Measurements from ENCODE around the gene IL18.

Gene IL18

DNA sequence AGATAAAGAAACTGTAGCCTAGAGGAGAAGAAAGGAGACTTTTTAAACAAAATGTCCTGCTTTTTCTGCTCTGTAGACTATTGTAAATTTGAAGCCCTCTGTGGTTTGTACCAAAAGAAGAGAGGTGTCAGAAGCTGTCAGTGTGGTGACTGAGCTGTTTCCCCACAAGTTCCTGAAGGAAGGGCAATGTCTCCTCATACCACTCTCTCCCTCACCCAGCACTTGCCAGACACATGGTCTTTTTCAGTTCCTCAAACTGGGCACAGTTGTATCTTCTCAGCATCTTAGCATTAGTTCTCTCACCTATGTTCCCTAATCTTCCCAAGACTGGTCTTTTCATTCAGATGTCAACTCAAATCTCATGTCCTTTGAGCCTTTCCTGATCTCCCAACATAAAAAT lies 15.7 kb upstream of the IL18 start:
- TF ChIP-seq, protein P1, sequence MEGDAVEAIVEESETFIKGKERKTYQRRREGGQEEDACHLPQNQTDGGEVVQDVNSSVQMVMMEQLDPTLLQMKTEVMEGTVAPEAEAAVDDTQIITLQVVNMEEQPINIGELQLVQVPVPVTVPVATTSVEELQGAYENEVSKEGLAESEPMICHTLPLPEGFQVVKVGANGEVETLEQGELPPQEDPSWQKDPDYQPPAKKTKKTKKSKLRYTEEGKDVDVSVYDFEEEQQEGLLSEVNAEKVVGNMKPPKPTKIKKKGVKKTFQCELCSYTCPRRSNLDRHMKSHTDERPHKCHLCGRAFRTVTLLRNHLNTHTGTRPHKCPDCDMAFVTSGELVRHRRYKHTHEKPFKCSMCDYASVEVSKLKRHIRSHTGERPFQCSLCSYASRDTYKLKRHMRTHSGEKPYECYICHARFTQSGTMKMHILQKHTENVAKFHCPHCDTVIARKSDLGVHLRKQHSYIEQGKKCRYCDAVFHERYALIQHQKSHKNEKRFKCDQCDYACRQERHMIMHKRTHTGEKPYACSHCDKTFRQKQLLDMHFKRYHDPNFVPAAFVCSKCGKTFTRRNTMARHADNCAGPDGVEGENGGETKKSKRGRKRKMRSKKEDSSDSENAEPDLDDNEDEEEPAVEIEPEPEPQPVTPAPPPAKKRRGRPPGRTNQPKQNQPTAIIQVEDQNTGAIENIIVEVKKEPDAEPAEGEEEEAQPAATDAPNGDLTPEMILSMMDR (IDR thresholded peaks at IDR 0.05; ENCODE audit: extremely low read depth, insufficient read depth, missing control alignments) = no peak
- in situ Hi-C loops (cut with MboI; ENCODE audit: low pct_unique_long_range_greater_than_20kb, low sequenced_read_pairs, unreplicated experiment) = no loop called here
- no peak for DNase-seq (ENCODE audit: low spot score)

DNA sequence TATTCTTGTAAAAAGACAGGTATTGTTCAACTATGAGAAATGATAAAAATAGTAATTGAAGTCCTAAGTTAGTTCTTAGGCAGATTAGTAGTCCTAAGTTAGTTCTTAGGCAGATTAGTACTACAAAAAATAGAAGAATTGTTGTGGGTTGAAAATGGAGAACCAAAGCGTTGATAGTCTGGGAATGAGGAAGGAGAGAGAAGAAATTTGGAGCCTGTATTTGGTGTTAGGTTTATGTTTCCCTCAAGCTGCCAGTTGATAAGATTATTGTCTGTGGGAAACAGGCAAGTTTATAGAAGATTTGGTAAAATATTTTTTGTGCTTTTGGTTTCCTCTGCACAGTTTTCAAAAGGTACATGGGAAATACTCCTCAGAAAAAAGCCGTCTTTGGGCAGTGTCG lies 15.0 kb upstream of the IL18 start:
- TF ChIP-seq, protein P1 (IDR thresholded peaks at IDR 0.05; ENCODE audit: extremely low read depth, insufficient read depth, missing control alignments) = no peak
- in situ Hi-C loops (cut with MboI; ENCODE audit: low pct_unique_long_range_greater_than_20kb, low sequenced_read_pairs, unreplicated experiment) = no loop called here
- DNase-seq (ENCODE audit: low spot score) = no peak

DNA sequence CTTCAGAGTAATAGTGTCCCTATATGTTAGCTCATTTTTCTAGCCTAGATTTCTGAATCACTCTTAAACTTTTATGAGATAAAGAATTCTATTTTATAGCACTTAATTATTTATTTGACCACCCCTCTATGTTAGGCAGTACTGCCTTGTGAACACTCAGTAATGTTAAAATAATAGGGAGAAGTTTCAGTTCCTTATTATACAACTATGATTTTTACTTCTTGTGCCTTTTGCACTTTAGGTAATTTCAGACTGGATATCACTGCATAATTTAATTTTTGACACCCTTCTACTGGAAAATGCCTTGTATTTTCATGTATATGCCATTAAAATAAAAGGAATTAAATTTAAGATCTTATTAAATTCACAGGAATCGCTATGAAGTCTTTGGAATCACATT lies 14.5 kb upstream of the IL18 start:
- DNase-seq (ENCODE audit: low spot score) = no peak
- in situ Hi-C loops (cut with MboI; ENCODE audit: low pct_unique_long_range_greater_than_20kb, low sequenced_read_pairs, unreplicated experiment) = no loop called here

DNA sequence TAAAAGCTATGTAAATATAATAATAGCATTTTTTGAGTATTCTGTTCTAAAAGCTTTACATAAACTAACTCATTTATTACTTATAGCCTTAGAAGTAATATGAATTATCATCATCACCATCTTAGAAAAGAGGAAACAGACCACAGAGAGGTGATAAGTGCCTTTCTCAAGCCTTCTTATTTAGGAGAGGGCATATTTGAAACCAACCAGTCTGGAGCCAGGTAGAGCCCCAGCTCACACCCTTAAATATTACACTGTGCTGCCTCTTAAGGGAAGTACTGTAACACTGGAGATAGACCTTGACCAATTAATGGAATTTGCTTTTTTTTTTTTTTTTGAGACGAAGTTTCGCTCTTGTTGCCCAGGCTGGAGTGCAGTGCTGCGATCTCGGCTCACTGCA lies 13.7 kb upstream of the IL18 start:
- DNase-seq (ENCODE audit: low spot score) = no peak
- TF ChIP-seq, protein P1 (IDR thresholded peaks at IDR 0.05; ENCODE audit: extremely low read depth, insufficient read depth, missing control alignments) = no peak
- in situ Hi-C loops (cut with MboI; ENCODE audit: low pct_unique_long_range_greater_than_20kb, low sequenced_read_pairs, unreplicated experiment) = no loop called here

More for the DNA sequence above, 14.5 kb upstream of the IL18 start:
- TF ChIP-seq, protein P1 (IDR thresholded peaks at IDR 0.05; ENCODE audit: extremely low read depth, insufficient read depth, missing control alignments) = no peak

DNA sequence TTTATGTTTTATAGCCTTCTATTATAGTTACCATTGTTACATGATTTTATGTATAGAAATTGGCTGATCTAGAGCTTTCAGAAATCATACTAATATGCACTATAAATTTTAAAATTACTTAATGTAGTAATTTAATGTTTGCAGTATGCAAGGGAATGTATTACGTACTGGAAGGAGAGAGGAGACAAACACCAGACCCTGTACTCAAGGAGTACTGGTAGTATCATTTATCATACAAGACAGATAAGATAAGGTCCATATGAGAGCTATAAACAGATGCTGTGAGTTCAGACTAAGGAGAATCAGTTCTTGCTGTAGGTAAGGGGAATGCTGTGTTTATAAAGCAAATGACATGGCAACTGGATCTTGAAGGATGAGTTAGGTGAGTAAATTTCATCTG lies 12.2 kb upstream of the IL18 start:
- in situ Hi-C loops (cut with MboI; ENCODE audit: low pct_unique_long_range_greater_than_20kb, low sequenced_read_pairs, unreplicated experiment) = no loop called here
- no peak for DNase-seq (ENCODE audit: low spot score)
- TF ChIP-seq, protein P1 (IDR thresholded peaks at IDR 0.05; ENCODE audit: extremely low read depth, insufficient read depth, missing control alignments) = no peak

DNA sequence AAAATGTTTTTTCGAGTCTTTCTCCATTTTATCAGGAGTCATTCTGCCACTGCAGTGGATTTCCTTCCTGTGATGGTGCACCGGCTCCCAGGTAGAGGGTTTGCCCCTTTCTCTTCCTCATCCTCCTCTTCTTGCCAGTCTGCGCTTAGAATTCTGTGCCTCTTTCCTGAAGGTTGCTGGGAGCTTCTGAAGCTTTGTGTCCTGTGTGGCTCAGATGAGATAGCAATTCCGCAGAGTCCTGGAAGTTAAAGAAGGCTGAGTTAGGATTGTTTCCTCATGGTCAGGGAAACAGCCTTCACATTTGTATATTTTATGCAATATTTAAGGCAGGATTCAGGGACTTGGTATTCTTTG lies 11.7 kb upstream of the IL18 start:
- in situ Hi-C loops (cut with MboI; ENCODE audit: low pct_unique_long_range_greater_than_20kb, low sequenced_read_pairs, unreplicated experiment) = no loop called here

More for the DNA sequence above, 11.7 kb upstream of the IL18 start:
- DNase-seq (ENCODE audit: low spot score) = no peak
- TF ChIP-seq, protein P1 (IDR thresholded peaks at IDR 0.05; ENCODE audit: extremely low read depth, insufficient read depth, missing control alignments) = no peak

Data from GM13977 (cell line).